HG03457 (cell line): ENCODE data around the gene CILP.
"Not testable (repeated sequence)": the region's sequence is repeated elsewhere in the genome, so short reads cannot be mapped to it uniquely, and the experiment has no call there.

Experiments used
- ATAC-seq: cut with Tn5 transposase; IDR thresholded peaks from one replicate; pipeline ENCODE4 v1.9.1; 2021; ENCODE audit warnings: moderate number of reproducible peaks; ENCODE audit not compliant: unreplicated experiment

Gene CILP

GRCh38 chr15:65197337-65197645 lies 14.0 kb downstream of the CILP start:
- no peak for ATAC-seq

- ATAC-seq = no peak
Observed at GRCh38 chr15:65196637-65197336, 14.5 kb downstream of the CILP start.

GRCh38 chr15:65195548-65195923 lies 15.7 kb downstream of the CILP start:
- no peak for ATAC-seq

GRCh38 chr15:65194826-65195547 lies 16.3 kb downstream of the CILP start:
- ATAC-seq = no peak

- ATAC-seq = no peak
Observed at GRCh38 chr15:65192016-65192415, 19.3 kb downstream of the CILP start.

GRCh38 chr15:65189102-65189740 lies 22.1 kb downstream of the CILP start:
- no peak for ATAC-seq

GRCh38 chr15:65188472-65188871 lies 22.8 kb downstream of the CILP start:
- not testable (repeated sequence) for ATAC-seq

GRCh38 chr15:65184868-65185717 lies 26.2 kb downstream of the CILP start, which contains the start of gene CLPX:
TSS of gene CLPX (minus strand) at chr15:65185342. CDS start at chr15:65185153, 189 bp downstream.
- peak; percentile 46 for ATAC-seq

GRCh38 chr15:65184305-65184867 lies 26.9 kb downstream of the CILP start:
- peak; percentile 24 for ATAC-seq

GRCh38 chr15:65183865-65184159 lies 27.5 kb downstream of the CILP start:
- no peak for ATAC-seq

- no peak for ATAC-seq
Observed at GRCh38 chr15:65182538-65182937, 28.7 kb downstream of the CILP start.

- ATAC-seq = not testable (repeated sequence)
Observed at GRCh38 chr15:65181582-65182353, 29.5 kb downstream of the CILP start.

GRCh38 chr15:65180167-65180566 lies 31.1 kb downstream of the CILP start:
- no peak for ATAC-seq

GRCh38 chr15:65177901-65178300 lies 33.4 kb downstream of the CILP start:
- ATAC-seq = no peak

- ATAC-seq = no peak
Observed at GRCh38 chr15:65176056-65176455, 35.2 kb downstream of the CILP start.

- ATAC-seq = no peak
Observed at GRCh38 chr15:65175511-65175910, 35.8 kb downstream of the CILP start.

GRCh38 chr15:65174509-65174908 lies 36.8 kb downstream of the CILP start:
- ATAC-seq = no peak

- ATAC-seq = no peak
Observed at GRCh38 chr15:65172531-65172930, 38.7 kb downstream of the CILP start.

- no peak for ATAC-seq
Observed at GRCh38 chr15:65171428-65171827, 39.8 kb downstream of the CILP start.

- no peak for ATAC-seq
Observed at GRCh38 chr15:65165875-65166274, 45.4 kb downstream of the CILP start.
